Liver (tissue), 9 donors: ENCODE data around the gene ELL. TPM values are rescaled to one million over a fixed set of nuclear protein-coding genes. Genes with fewer than 3 reads are reported as not detected.

ENCODE experiments used
- DNase-seq: peaks from one replicate; pipeline ENCODE4 v3.0.0-alpha.2; 2017; ENCODE audit warnings: low spot score
- H3K27ac ChIP-seq, 2 donors: one replicate each; pipeline ENCODE4 v1.7.0; 2013; ENCODE audit warnings: inconsistent platforms in 2 of 2, low read length in 2 of 2, control low read depth in 1 of 2, low read depth in 1 of 2, mild to moderate bottlenecking in 1 of 2
- H3K27me3 ChIP-seq, 4 donors: one replicate each; pipeline versions ENCODE4 v1.6.1 to v1.7.0; 2013; ENCODE audit warnings: low read length in 3 of 4, inconsistent platforms in 1 of 4, mild to moderate bottlenecking in 1 of 4, moderate library complexity in 1 of 4; ENCODE audit not compliant: control insufficient read depth in 4 of 4, insufficient read depth in 4 of 4
- H3K36me3 ChIP-seq, 4 donors: one replicate each; pipeline versions ENCODE4 v1.6.1 to v1.7.0; 2013; ENCODE audit warnings: low read length in 3 of 4, mild to moderate bottlenecking in 3 of 4, low read depth in 1 of 4, moderate library complexity in 1 of 4; ENCODE audit not compliant: control insufficient read depth in 4 of 4, insufficient read depth in 3 of 4
- H3K4me1 ChIP-seq, 4 donors: one replicate each; pipeline versions ENCODE4 v1.6.1 to v1.7.0; 2013; ENCODE audit warnings: low read length in 3 of 4, mild to moderate bottlenecking in 3 of 4, moderate library complexity in 1 of 4; ENCODE audit not compliant: control insufficient read depth in 4 of 4, insufficient read depth in 4 of 4
- H3K4me3 ChIP-seq, 3 donors: one replicate each; pipeline versions ENCODE4 v1.6.1 to v1.7.0; 2013; ENCODE audit warnings: low read length in 3 of 3, control low read depth in 1 of 3, low read depth in 1 of 3, mild to moderate bottlenecking in 1 of 3
- H3K9ac ChIP-seq, 2 donors: one replicate each; pipeline ENCODE4 v1.7.0; 2013; ENCODE audit warnings: low read length in 2 of 2, mild to moderate bottlenecking in 2 of 2, moderate library complexity in 2 of 2, control low read depth in 1 of 2, low read depth in 1 of 2
- H3K9me3 ChIP-seq, 4 donors: one replicate each; pipeline versions ENCODE4 v1.6.1 to v1.7.0; 2013; ENCODE audit warnings: low read length in 3 of 4; ENCODE audit not compliant: control insufficient read depth in 4 of 4
- EGR1 ChIP-seq, 2 donors: IDR thresholded peaks; 2 replicates each; pipeline ENCODE4 v1.6.1; 2016 to 2018; ENCODE audit warnings: antibody characterized with exemption in 2 of 2, low read depth in 2 of 2
- FOXA1 ChIP-seq: IDR thresholded peaks from 2 replicates; pipeline ENCODE4 v1.6.1; 2016; ENCODE audit warnings: antibody characterized with exemption
- FOXA2 ChIP-seq: IDR thresholded peaks from 2 replicates; pipeline ENCODE4 v1.6.1; 2016; ENCODE audit warnings: antibody characterized with exemption
- GABPA ChIP-seq, 2 donors: IDR thresholded peaks in 1 of 2; conservative IDR thresholded peaks in 1 of 2; 2 replicates each; pipeline ENCODE4 v1.6.1; 2016; ENCODE audit warnings: antibody characterized with exemption in 2 of 2, mild to moderate bottlenecking in 1 of 2, moderate library complexity in 1 of 2
- HNF4A ChIP-seq, 2 donors: conservative IDR thresholded peaks; 2 replicates each; pipeline ENCODE4 v1.6.1; 2016; ENCODE audit warnings: antibody characterized with exemption in 2 of 2, mild to moderate bottlenecking in 2 of 2
- HNF4G ChIP-seq: IDR thresholded peaks from 2 replicates; pipeline ENCODE4 v1.6.1; 2016; ENCODE audit warnings: antibody characterized with exemption
- JUND ChIP-seq, 2 donors: IDR thresholded peaks; 2 replicates each; pipeline ENCODE4 v1.6.1; 2016; ENCODE audit warnings: antibody characterized with exemption in 2 of 2
- MAX ChIP-seq: IDR thresholded peaks from 2 replicates; pipeline ENCODE4 v1.6.1; 2016; ENCODE audit warnings: antibody characterized with exemption
- NR2F2 ChIP-seq: IDR thresholded peaks from 2 replicates; pipeline ENCODE4 v1.6.1; 2016; ENCODE audit warnings: antibody characterized with exemption
- RAD21 ChIP-seq, 2 donors: IDR thresholded peaks; 2 replicates each; pipeline ENCODE4 v1.6.1; 2016; ENCODE audit warnings: antibody characterized with exemption in 2 of 2, mild to moderate bottlenecking in 2 of 2
- RXRA ChIP-seq, 2 donors: IDR thresholded peaks; 2 replicates each; pipeline ENCODE4 v1.6.1; 2017 to 2018; ENCODE audit warnings: antibody characterized with exemption in 2 of 2, mild to moderate bottlenecking in 1 of 2
- SP1 ChIP-seq: IDR thresholded peaks from 2 replicates; pipeline ENCODE4 v1.6.1; 2018; ENCODE audit warnings: antibody characterized with exemption, mild to moderate bottlenecking
- TAF1 ChIP-seq: conservative IDR thresholded peaks from 2 replicates; pipeline ENCODE4 v1.6.1; 2016; ENCODE audit warnings: antibody characterized with exemption, mild to moderate bottlenecking
- YY1 ChIP-seq: IDR thresholded peaks from 2 replicates; pipeline ENCODE4 v1.6.1; 2016; ENCODE audit warnings: antibody characterized with exemption, mild to moderate bottlenecking
- WGBS: extraction: QIAGEN DNeasy Blood & Tissue Kit; methylation state at CpG from one replicate; pipeline ENCODE4 v1.1.7; 2013; 5-methylcytosine and 5-hydroxymethylcytosine counted together
- polyA plus RNA-seq, 2 donors: library from polyadenylated mRNA; stranded (reverse) in 1 of 2; unstranded in 1 of 2; fragments of 200-250 nt in 1 of 2; fragments of >200 nt in 1 of 2; fragmentation: Nextera tagmentation in 1 of 2; extraction: Ambion mirVana in 1 of 2; gene quantifications; one replicate each; pipeline versions ENCODE4 v1.2.1 to v1.2.3, GENCODE V29; 2013 to 2015
- total RNA-seq, 2 donors: library from RNA; depleted of rRNA; stranded (reverse); fragments of >200 nt; gene quantifications; one replicate each; pipeline ENCODE4 v1.2.3, GENCODE V29; 2014
- TF ChIP-seq, protein P1 (sequence below): IDR thresholded peaks from 2 replicates; pipeline ENCODE4 v1.6.1; 2016; ENCODE audit warnings: antibody characterized with exemption
- TF ChIP-seq, protein P2 (sequence below): IDR thresholded peaks from 2 replicates; pipeline ENCODE4 v1.6.1; 2016; ENCODE audit warnings: antibody characterized with exemption
- TF ChIP-seq, protein P3 (sequence below): fragments of 150-350 bp; IDR thresholded peaks from 2 replicates; pipeline ENCODE4 v1.5.1; 2017; ENCODE audit warnings: improper control_type of control experiment, low read depth, low read length; ENCODE audit not compliant: missing input control
- TF ChIP-seq, protein P4 (sequence below): IDR thresholded peaks from 2 replicates; pipeline ENCODE4 v1.6.1; 2016; ENCODE audit warnings: antibody characterized with exemption, mild to moderate bottlenecking
- donor health status: healthy.
- donor health status: healthy.
- donor health status: healthy.
- donor health status: healthy.
- donor health status: healthy.

ELL gene
- total and polyA plus RNA-seq, 4 donors, result 4.5 to 10.5 (median 6.6) TPM

DNA sequence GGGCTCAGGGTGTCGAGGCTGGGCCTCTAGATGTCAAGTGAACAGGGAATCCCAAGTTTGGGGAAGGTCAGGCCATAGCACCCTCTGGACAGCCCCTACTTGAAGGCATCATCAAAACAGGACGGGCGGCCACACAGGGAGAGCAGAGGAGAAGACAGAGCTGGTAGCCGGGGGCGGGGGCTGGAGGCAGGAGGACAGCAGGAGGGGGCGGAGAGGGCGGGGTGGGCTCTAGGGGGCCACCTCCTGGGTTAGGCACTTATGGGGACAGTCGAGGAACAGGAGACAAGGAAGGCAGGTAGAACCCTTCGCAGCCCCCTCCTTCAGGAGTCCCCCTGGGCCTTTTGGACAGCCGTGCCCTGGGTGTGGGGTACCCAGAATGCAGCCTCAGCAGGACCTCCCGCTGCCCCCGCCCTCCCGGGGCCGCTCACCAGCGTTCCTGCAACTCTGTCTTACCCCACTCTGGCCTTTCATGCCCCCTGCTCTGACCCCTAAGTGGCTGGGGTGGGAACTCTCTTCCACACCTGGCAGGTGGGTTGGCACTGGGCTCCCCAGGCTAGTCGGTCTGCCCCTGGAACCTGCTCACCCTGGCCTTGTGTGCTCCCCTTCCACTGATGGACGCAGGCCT is 96.9 kb downstream of the ELL start:
- no peaks in the 10 kb centered on the region for H3K27me3 ChIP-seq
- no peak for DNase-seq
- peaks cover 0 to 7% (median 4%) of the 10 kb centered on the region in 4 donors for H3K4me1 ChIP-seq
- H3K27ac ChIP-seq, result no peak overlapping the region
- no peaks in the 10 kb centered on the region for H3K36me3 ChIP-seq
- no peak overlapping the region for H3K4me3 ChIP-seq
- no peak overlapping the region for H3K9ac ChIP-seq
- WGBS, result 93% methylated on average over 17 of the region's 17 CpGs
- H3K9me3 ChIP-seq, result no peaks in the 10 kb centered on the region
- TF ChIP-seq MAX (no peak), GABPA (IDR thresholded peaks at IDR 0.05 in 1 of 2, conservative IDR thresholded peaks at IDR 0.05 in 1 of 2) (no peak), FOXA2 (no peak), JUND (IDR thresholded peaks at IDR 0.05) (no peak), HNF4A (conservative IDR thresholded peaks at IDR 0.05) (no peak), EGR1 (IDR thresholded peaks at IDR 0.05; ENCODE audit: low read depth in 2 of 2) (no peak), FOXA1 (no peak), RXRA (IDR thresholded peaks at IDR 0.05) (no peak), RAD21 (IDR thresholded peaks at IDR 0.05) (no peak), HNF4G (no peak), SP1 (no peak), YY1 (no peak), TAF1 (no peak), NR2F2 (no peak)
- TF ChIP-seq, protein P1, sequence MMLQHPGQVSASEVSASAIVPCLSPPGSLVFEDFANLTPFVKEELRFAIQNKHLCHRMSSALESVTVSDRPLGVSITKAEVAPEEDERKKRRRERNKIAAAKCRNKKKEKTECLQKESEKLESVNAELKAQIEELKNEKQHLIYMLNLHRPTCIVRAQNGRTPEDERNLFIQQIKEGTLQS, result no peak
- TF ChIP-seq, protein P2, sequence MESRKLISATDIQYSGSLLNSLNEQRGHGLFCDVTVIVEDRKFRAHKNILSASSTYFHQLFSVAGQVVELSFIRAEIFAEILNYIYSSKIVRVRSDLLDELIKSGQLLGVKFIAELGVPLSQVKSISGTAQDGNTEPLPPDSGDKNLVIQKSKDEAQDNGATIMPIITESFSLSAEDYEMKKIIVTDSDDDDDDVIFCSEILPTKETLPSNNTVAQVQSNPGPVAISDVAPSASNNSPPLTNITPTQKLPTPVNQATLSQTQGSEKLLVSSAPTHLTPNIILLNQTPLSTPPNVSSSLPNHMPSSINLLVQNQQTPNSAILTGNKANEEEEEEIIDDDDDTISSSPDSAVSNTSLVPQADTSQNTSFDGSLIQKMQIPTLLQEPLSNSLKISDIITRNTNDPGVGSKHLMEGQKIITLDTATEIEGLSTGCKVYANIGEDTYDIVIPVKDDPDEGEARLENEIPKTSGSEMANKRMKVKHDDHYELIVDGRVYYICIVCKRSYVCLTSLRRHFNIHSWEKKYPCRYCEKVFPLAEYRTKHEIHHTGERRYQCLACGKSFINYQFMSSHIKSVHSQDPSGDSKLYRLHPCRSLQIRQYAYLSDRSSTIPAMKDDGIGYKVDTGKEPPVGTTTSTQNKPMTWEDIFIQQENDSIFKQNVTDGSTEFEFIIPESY, result no peak
- TF ChIP-seq, protein P3, sequence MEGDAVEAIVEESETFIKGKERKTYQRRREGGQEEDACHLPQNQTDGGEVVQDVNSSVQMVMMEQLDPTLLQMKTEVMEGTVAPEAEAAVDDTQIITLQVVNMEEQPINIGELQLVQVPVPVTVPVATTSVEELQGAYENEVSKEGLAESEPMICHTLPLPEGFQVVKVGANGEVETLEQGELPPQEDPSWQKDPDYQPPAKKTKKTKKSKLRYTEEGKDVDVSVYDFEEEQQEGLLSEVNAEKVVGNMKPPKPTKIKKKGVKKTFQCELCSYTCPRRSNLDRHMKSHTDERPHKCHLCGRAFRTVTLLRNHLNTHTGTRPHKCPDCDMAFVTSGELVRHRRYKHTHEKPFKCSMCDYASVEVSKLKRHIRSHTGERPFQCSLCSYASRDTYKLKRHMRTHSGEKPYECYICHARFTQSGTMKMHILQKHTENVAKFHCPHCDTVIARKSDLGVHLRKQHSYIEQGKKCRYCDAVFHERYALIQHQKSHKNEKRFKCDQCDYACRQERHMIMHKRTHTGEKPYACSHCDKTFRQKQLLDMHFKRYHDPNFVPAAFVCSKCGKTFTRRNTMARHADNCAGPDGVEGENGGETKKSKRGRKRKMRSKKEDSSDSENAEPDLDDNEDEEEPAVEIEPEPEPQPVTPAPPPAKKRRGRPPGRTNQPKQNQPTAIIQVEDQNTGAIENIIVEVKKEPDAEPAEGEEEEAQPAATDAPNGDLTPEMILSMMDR, result no peak
- TF ChIP-seq, protein P4, sequence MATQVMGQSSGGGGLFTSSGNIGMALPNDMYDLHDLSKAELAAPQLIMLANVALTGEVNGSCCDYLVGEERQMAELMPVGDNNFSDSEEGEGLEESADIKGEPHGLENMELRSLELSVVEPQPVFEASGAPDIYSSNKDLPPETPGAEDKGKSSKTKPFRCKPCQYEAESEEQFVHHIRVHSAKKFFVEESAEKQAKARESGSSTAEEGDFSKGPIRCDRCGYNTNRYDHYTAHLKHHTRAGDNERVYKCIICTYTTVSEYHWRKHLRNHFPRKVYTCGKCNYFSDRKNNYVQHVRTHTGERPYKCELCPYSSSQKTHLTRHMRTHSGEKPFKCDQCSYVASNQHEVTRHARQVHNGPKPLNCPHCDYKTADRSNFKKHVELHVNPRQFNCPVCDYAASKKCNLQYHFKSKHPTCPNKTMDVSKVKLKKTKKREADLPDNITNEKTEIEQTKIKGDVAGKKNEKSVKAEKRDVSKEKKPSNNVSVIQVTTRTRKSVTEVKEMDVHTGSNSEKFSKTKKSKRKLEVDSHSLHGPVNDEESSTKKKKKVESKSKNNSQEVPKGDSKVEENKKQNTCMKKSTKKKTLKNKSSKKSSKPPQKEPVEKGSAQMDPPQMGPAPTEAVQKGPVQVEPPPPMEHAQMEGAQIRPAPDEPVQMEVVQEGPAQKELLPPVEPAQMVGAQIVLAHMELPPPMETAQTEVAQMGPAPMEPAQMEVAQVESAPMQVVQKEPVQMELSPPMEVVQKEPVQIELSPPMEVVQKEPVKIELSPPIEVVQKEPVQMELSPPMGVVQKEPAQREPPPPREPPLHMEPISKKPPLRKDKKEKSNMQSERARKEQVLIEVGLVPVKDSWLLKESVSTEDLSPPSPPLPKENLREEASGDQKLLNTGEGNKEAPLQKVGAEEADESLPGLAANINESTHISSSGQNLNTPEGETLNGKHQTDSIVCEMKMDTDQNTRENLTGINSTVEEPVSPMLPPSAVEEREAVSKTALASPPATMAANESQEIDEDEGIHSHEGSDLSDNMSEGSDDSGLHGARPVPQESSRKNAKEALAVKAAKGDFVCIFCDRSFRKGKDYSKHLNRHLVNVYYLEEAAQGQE, result no peak
